Activated B cell treated with CpG ODN at 0.5 μM for 24 hours (primary cell): ENCODE data around the gene SEMA3A. TPM values are rescaled to one million over a fixed set of nuclear protein-coding genes. Genes with fewer than 3 reads are reported as not detected.

Experiments
- ATAC-seq: fragments of 200-7000 bp; cut with Tn5 transposase; one replicate; pipeline ENCODE4 v1.10.0; 2021; ENCODE audit warnings: low read depth, mild to moderate bottlenecking, moderate library complexity
- CTCF ChIA-PET: fragments of 350-600 bp; sonication (Branson Sonifier 250); formaldehyde crosslinking; loops from one replicate; lab custom pipeline; 2021; ENCODE audit warnings: antibody characterized with exemption; lab: Charles Lee
- POLR2A ChIA-PET: fragments of 350-600 bp; sonication (Branson Sonifier 250); formaldehyde crosslinking; loops from one replicate; lab custom pipeline; 2021; ENCODE audit warnings: antibody characterized with exemption; lab: Charles Lee
- DNase-seq: peaks from one replicate; pipeline ENCODE4 v3.0.0; 2022
- H3K27ac Mint-ChIP-seq: one replicate; pipeline ENCODE4 v1.8.0; 2020; ENCODE audit warnings: mixed read lengths
- H3K27me3 Mint-ChIP-seq: one replicate; pipeline ENCODE4 v1.8.0; 2021; ENCODE audit warnings: mixed read lengths
- H3K36me3 Mint-ChIP-seq: one replicate; pipeline ENCODE4 v1.8.0; 2021; ENCODE audit warnings: low read depth, mixed read lengths
- H3K4me1 Mint-ChIP-seq: one replicate; pipeline ENCODE4 v1.8.0; 2021; ENCODE audit warnings: mixed read lengths
- H3K4me3 Mint-ChIP-seq: one replicate; pipeline ENCODE4 v1.8.0; 2020; ENCODE audit warnings: mild to moderate bottlenecking, mixed read lengths
- H3K9me3 Mint-ChIP-seq: one replicate; pipeline ENCODE4 v1.8.0; 2020; ENCODE audit warnings: mixed read lengths
- intact Hi-C: fragments of 100-400 bp; cut with micrococcal nuclease; formaldehyde crosslinking; loops from one replicate; pipeline ENCODE4 v1.15.1; 2024
- total RNA-seq: library from RNA; stranded (reverse); gene quantifications from 2 replicates; pipeline ENCODE4 v1.2.3, GENCODE V29; 2022
- TF ChIP-seq, protein P1 (sequence below): fragments of 200-600 bp; IDR thresholded peaks from one replicate; pipeline ENCODE4 v1.8.0; 2022; ENCODE audit warnings: antibody characterized with exemption, mild to moderate bottlenecking

SEMA3A gene
- total RNA-seq, 1 donor from 2014 or later: not detected

DNA sequence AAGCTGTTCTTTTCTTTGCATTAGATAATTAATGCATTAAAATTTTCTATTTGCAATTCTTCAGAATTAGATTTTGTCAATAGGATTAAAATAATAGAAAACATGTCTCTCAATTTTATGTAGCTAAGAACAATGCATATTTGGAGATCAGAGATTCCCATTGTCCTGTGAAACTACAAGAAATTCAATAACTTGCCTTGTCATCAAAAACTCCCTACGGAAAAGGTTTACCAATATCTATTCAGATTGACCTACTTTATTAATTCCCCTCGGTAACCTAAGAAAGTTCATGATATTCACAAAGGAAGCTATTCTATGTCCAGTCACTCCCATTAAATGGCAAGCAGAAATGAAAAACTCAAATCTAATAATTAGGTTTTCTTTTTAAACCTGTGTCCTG is 172.6 kb downstream of the SEMA3A start:
- H3K4me3 Mint-ChIP-seq: no peak overlapping the region
- POLR2A ChIA-PET: no interaction called here
- no peaks in the 10 kb centered on the region for H3K9me3 Mint-ChIP-seq
- H3K4me1 Mint-ChIP-seq: no peaks in the 10 kb centered on the region
- DNase-seq (no peak), ATAC-seq (no peak)
- H3K36me3 Mint-ChIP-seq: no peaks in the 10 kb centered on the region
- H3K27me3 Mint-ChIP-seq: no peaks in the 10 kb centered on the region
- H3K27ac Mint-ChIP-seq: no peak overlapping the region
- TF ChIP-seq, protein P1, sequence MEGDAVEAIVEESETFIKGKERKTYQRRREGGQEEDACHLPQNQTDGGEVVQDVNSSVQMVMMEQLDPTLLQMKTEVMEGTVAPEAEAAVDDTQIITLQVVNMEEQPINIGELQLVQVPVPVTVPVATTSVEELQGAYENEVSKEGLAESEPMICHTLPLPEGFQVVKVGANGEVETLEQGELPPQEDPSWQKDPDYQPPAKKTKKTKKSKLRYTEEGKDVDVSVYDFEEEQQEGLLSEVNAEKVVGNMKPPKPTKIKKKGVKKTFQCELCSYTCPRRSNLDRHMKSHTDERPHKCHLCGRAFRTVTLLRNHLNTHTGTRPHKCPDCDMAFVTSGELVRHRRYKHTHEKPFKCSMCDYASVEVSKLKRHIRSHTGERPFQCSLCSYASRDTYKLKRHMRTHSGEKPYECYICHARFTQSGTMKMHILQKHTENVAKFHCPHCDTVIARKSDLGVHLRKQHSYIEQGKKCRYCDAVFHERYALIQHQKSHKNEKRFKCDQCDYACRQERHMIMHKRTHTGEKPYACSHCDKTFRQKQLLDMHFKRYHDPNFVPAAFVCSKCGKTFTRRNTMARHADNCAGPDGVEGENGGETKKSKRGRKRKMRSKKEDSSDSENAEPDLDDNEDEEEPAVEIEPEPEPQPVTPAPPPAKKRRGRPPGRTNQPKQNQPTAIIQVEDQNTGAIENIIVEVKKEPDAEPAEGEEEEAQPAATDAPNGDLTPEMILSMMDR: no peak
- intact Hi-C loops: no loop called here
- CTCF ChIA-PET: no interaction called here

DNA sequence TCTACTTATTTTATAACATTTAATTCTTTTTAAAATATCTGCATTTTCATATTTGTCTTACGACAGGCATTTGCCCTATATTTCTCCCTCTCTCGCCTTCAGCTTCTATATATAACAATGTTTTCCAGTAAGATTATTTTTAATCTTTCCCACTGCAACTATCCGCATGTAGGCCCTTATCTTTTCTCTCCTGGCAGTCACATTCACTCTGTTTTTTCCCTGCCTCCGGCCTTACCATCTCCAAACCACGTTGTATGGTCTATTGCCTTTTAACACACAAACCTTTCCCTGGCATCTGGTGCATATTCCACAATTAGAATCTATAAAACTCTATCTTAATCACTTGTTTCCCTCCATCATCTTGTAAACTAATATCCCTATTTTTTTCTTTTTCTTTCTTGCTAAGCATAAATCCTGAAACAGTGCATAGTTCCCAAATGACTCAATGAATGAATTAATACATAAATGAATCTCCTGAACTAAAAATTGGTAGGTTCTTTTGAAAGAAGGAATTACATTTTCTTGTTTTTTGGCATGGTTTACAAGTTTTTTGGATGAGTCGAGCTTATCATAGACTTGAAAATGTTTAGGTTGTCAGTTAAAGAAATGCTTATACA is 173.2 kb downstream of the SEMA3A start:
- TF ChIP-seq, protein P1: no peak
- no peak for DNase-seq
- Mint-ChIP-seq H3K4me1 (no peaks in the 10 kb centered on the region), H3K36me3 (no peaks in the 10 kb centered on the region), H3K4me3 (no peak overlapping the region), H3K27ac (no peak overlapping the region), H3K27me3 (no peaks in the 10 kb centered on the region), H3K9me3 (no peaks in the 10 kb centered on the region)
- ChIA-PET POLR2A (no interaction called here), CTCF (no interaction called here)
- ATAC-seq: no peak
- intact Hi-C loops: no loop called here

DNA sequence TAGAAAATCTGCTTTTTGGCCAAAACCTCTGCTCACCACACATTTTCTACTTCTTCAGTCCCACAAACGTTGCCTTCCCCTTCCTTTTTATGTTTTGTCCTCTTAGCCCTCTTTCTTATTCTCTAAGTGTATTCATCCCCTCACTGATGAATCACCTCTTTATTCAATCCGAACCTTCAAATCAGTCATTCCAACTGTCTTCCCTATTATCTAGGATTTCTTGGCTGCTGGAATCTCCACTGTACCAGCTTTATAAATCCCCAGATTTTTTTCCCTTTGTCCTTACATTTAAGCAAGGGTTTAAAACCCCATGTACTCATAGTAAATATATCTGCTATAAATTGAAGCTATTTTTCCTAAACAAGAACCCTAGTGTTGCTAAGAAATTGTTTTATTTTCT is 176.9 kb downstream of the SEMA3A start:
- ATAC-seq: no peak
- CTCF ChIA-PET: no interaction called here
- POLR2A ChIA-PET: no interaction called here

DNA sequence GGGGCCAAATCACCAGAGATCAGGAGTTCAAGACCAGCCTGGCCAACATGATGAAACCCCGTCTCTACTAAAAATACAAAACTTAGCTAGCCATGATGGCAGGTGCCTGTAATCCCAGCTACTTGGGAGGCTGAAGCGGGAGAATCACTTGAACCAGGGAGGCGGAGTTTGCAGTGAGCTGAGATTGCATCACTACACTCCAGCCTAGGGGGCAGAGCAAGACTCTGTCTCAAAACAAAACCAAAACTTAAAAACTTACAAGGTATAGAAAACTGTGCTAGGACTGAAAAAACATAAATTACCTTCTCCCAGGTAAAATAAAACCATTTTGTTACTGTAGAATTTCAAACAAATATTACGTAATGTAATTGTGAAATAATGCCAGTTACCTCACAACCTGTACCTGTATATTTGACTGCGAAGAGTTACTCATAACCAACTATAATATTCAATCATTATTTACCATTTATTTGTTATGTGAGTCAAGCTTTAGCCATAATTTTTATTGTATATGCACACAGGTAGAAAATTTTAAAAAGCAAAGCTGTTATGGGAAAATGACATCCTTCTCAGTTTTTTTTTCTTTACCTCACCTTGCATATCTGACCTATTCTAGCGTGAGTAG is 180.9 kb downstream of the SEMA3A start:
- no peaks in the 10 kb centered on the region for H3K4me1 Mint-ChIP-seq
- intact Hi-C loops: no loop called here
- no peak for ATAC-seq

More for the DNA sequence above, 176.9 kb downstream of the SEMA3A start:
- TF ChIP-seq, protein P1: no peak
- Mint-ChIP-seq H3K36me3 (no peaks in the 10 kb centered on the region), H3K27me3 (no peaks in the 10 kb centered on the region), H3K4me3 (no peak overlapping the region), H3K4me1 (no peaks in the 10 kb centered on the region), H3K27ac (no peak overlapping the region), H3K9me3 (no peaks in the 10 kb centered on the region)
- intact Hi-C loops: no loop called here
- DNase-seq: no peak

DNA sequence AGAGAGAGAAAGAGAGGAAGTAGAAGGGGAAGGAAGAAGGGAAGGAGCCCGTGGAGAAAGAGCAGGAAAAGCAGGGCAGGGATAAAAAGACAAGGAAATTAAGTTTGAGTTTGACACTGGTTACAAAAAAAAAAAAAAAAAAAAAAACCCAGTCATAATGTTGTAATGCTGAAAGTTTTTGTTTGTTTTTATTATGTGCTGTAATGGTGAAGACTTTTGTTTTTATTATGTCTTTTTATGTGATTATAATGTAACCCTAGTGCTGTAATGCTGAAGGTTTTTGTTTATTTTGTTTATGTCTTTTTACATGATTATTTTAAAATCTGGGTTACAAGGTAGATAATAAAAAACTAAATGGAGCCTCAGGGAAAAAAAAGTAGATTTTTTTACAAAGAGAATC is 184.8 kb downstream of the SEMA3A start:
- H3K27ac Mint-ChIP-seq: no peak overlapping the region
- no peaks in the 10 kb centered on the region for H3K36me3 Mint-ChIP-seq

More for the DNA sequence above, 180.9 kb downstream of the SEMA3A start:
- Mint-ChIP-seq H3K27me3 (no peaks in the 10 kb centered on the region), H3K27ac (no peak overlapping the region), H3K9me3 (no peaks in the 10 kb centered on the region), H3K4me3 (no peak overlapping the region), H3K36me3 (no peaks in the 10 kb centered on the region)
- ChIA-PET CTCF (no interaction called here), POLR2A (no interaction called here)
- no peak for DNase-seq
- TF ChIP-seq, protein P1: no peak

More for the DNA sequence above, 184.8 kb downstream of the SEMA3A start:
- DNase-seq (no peak), ATAC-seq (no peak)
- no peaks in the 10 kb centered on the region for H3K27me3 Mint-ChIP-seq
- H3K9me3 Mint-ChIP-seq: no peaks in the 10 kb centered on the region
- TF ChIP-seq, protein P1: no peak
- H3K4me1 Mint-ChIP-seq: no peaks in the 10 kb centered on the region
- ChIA-PET POLR2A (no interaction called here), CTCF (no interaction called here)
- no peak overlapping the region for H3K4me3 Mint-ChIP-seq
- intact Hi-C loops: no loop called here
